Measurements from ENCODE around the gene GAB2.

DNA sequence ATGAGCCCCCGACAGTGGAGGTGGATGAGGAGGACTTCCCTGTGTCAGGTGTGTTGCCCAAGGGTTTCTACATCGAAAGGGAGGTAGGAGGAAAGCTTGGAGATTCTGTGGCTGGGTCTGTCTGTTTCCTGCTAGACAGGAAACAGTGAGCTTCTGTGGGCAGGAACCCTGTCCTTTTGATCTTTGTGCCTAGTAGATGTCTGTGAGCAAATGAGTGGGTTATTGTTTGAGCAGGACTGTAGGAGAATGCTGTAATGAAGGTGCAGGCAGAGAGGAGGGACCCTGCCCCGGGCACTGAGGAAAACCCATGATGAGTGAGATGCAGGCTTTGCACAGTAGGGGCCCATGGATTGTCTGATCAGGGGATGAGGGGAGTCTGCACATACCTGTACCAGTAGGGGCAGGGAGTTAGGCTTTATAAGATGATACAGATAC, 214.9 kb downstream of the GAB2 start:
- TF ChIP-seq POLR2A (IDR thresholded peaks at IDR 0.05) = no peak
- TF ChIP-seq CTCF (IDR thresholded peaks at IDR 0.05) = no peak

Measured in thyroid gland (tissue), 4 donors.